Measurements from ENCODE around the gene STARD5. TPM values are rescaled to one million over a fixed set of nuclear protein-coding genes. Genes with fewer than 3 reads are reported as not detected.

The STARD5 gene
- total RNA-seq, 1 donor from 2014 or later = 4.0 TPM

DNA sequence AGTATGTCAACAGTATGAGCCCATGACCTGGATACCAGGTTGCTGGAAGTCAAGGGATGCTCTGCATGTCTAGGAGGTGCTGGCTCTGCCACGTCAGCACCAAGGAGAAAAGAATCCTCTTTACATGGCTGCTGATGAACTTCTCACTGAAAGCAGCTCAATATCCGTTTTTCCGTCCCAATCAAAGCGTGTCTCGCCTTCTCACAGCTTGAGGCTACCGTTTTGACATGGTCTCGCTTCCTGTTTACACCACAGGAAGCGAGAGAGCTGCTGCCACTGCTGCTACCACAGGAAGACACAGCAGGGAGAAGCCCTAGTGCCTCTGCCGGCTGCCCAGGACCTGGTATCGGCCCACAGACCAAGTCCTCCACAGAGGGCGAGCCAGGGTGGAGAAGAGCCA is 27.3 kb downstream of the STARD5 start:
- H3K36me3 Mint-ChIP-seq (ENCODE audit: insufficient read depth) = no peaks in the 10 kb centered on the region

DNA sequence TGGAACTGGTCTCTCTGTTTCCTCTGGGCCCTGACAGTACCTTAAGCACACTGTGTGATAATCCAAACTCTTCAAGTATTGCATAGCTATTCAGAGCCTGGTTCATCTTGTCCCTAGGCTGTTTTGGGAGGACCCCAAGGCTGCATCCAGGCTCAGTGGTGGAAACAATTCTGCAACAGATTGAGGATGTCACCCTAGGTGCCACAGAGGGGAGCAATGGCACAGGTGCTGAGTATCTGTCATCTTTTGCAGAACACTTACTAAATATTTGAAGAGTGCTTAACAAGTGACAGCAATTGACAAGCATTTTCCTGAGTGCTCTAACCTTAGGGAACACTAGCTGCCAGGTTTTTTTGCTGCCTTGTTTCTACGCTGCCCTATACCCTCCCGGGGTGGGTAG is 27.8 kb downstream of the STARD5 start:
- Mint-ChIP-seq H3K4me1 (ENCODE audit: low read depth) (peaks cover 3% of the 10 kb centered on the region), H3K27me3 (peaks cover 19% of the 10 kb centered on the region), H3K4me3 (ENCODE audit: low read depth) (no peak overlapping the region), H3K36me3 (ENCODE audit: insufficient read depth) (no peaks in the 10 kb centered on the region), H3K27ac (no peak overlapping the region), H3K9me3 (ENCODE audit: low read depth) (no peaks in the 10 kb centered on the region)
- TF ChIP-seq, protein P1, sequence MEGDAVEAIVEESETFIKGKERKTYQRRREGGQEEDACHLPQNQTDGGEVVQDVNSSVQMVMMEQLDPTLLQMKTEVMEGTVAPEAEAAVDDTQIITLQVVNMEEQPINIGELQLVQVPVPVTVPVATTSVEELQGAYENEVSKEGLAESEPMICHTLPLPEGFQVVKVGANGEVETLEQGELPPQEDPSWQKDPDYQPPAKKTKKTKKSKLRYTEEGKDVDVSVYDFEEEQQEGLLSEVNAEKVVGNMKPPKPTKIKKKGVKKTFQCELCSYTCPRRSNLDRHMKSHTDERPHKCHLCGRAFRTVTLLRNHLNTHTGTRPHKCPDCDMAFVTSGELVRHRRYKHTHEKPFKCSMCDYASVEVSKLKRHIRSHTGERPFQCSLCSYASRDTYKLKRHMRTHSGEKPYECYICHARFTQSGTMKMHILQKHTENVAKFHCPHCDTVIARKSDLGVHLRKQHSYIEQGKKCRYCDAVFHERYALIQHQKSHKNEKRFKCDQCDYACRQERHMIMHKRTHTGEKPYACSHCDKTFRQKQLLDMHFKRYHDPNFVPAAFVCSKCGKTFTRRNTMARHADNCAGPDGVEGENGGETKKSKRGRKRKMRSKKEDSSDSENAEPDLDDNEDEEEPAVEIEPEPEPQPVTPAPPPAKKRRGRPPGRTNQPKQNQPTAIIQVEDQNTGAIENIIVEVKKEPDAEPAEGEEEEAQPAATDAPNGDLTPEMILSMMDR (IDR thresholded peaks at IDR 0.05; ENCODE audit: unreplicated experiment) = no peak
- no peak for DNase-seq (ENCODE audit: low spot score, unreplicated experiment)

More for the DNA sequence above, 27.3 kb downstream of the STARD5 start:
- H3K9me3 Mint-ChIP-seq (ENCODE audit: low read depth) = no peaks in the 10 kb centered on the region
- TF ChIP-seq, protein P1 (IDR thresholded peaks at IDR 0.05; ENCODE audit: unreplicated experiment) = no peak
- no peak overlapping the region for H3K27ac Mint-ChIP-seq
- H3K27me3 Mint-ChIP-seq = peaks cover 19% of the 10 kb centered on the region
- H3K4me3 Mint-ChIP-seq (ENCODE audit: low read depth) = no peak overlapping the region
- H3K4me1 Mint-ChIP-seq (ENCODE audit: low read depth) = peaks cover 3% of the 10 kb centered on the region
- DNase-seq (ENCODE audit: low spot score, unreplicated experiment) = no peak

DNA sequence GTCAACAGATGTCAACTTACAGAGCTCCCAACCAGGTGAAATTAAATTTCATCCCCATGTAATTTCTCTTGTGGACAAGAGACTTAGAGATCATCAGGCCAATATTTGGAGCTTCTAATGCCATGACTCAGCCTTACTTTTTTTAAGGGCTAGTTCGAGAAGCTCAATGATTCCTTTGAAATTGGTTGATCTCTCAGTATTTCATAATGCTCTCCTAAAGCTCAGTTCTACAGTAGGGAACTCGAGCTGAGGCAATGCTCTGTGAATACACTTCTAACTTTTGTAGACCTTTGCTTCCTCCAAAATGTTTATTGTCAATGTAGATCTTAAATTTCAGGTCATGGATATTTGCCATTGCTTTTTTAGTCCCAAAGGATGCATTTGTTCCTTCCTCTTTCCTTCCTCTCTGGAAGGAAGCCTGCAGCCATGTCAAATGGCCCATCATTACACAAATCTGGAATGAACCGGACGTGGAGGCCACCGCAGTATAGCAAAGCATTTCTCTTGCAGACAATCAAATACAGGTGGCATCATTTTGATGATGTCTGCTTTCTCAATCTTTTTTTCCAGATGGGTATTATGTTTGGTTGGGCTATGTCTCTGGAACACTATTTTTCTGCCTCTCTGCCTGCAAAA is 28.3 kb downstream of the STARD5 start:
- TF ChIP-seq, protein P1 (IDR thresholded peaks at IDR 0.05; ENCODE audit: unreplicated experiment) = no peak
- H3K4me1 Mint-ChIP-seq (ENCODE audit: low read depth) = peaks cover 3% of the 10 kb centered on the region

DNA sequence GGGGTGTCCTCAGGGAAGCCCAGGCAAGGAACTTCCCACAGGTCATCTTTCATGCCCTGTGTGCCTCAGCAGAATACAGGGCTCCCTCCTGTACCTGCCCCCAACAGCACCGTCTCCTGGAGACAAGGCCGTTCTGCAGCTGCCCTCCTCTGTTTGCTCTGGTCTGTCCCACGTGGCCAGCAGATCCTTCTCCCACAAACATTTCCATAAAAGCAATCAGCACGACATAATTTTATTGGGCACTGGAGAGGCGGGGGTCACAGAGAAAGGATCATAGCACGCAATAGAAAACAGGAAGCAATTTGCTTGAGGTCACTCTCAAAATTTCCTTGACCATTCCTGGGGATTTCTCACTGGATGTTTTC is 29.4 kb downstream of the STARD5 start:
- Mint-ChIP-seq H3K4me1 (ENCODE audit: low read depth) (peaks cover 3% of the 10 kb centered on the region), H3K4me3 (ENCODE audit: low read depth) (no peak overlapping the region), H3K27ac (no peak overlapping the region), H3K27me3 (peaks cover 19% of the 10 kb centered on the region), H3K9me3 (ENCODE audit: low read depth) (no peaks in the 10 kb centered on the region), H3K36me3 (ENCODE audit: insufficient read depth) (no peaks in the 10 kb centered on the region)
- TF ChIP-seq, protein P1 (IDR thresholded peaks at IDR 0.05; ENCODE audit: unreplicated experiment) = no peak
- DNase-seq (ENCODE audit: low spot score, unreplicated experiment) = no peak

More for the DNA sequence above, 28.3 kb downstream of the STARD5 start:
- Mint-ChIP-seq H3K27me3 (peaks cover 19% of the 10 kb centered on the region), H3K36me3 (ENCODE audit: insufficient read depth) (no peaks in the 10 kb centered on the region), H3K9me3 (ENCODE audit: low read depth) (no peaks in the 10 kb centered on the region), H3K27ac (no peak overlapping the region), H3K4me3 (ENCODE audit: low read depth) (no peak overlapping the region)
- DNase-seq (ENCODE audit: low spot score, unreplicated experiment) = no peak

DNA sequence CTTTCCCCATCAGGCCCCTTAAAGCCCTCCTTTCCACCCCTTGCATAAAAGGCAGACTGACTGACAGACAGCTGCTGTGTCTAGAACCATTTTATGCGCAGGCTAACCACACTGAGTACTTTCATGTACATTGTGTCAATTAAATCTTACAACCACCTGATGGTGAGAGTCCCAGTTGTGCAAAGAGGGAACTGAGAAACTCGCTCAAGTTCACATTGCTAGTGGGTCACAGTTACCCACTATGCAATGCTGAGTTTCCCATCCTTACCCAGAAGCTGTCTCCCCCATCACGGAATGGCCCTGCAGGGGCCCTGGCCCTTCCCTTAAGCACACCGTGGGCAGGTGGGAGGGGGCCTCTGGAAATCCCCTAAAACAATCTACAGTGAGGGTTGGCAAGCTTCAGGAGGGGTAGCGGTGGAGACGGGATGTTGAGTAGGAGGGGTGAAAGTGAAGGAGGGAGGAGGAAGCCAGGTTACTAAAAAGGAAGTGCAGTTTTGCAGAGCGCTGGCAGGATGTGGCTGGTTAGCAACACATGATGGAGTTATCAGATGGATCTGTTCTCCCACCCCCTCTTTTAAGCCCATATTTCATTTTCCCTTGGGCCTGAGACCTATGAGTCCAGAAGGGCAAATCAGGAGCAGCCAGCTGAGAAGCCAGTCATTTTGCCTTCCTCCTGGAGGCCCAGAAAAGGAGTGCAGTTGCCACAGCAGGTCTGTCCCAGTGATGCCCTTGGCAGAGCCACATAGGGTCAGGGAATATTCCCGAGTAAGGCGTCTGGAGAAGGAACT is 30.0 kb downstream of the STARD5 start:
- H3K9me3 Mint-ChIP-seq (ENCODE audit: low read depth) = no peaks in the 10 kb centered on the region
- H3K4me3 Mint-ChIP-seq (ENCODE audit: low read depth) = no peak overlapping the region
- H3K27ac Mint-ChIP-seq = no peak overlapping the region
- peaks cover 17% of the 10 kb centered on the region for H3K27me3 Mint-ChIP-seq
- no peaks in the 10 kb centered on the region for H3K36me3 Mint-ChIP-seq (ENCODE audit: insufficient read depth)
- DNase-seq (ENCODE audit: low spot score, unreplicated experiment) = no peak
- peaks cover 3% of the 10 kb centered on the region for H3K4me1 Mint-ChIP-seq (ENCODE audit: low read depth)
- TF ChIP-seq, protein P1 (IDR thresholded peaks at IDR 0.05; ENCODE audit: unreplicated experiment) = no peak

Measured in progenitor cell of endocrine pancreas (in vitro differentiated cells).